Measurements from ENCODE around the gene DSG2. TPM values are rescaled to one million over a fixed set of nuclear protein-coding genes. Genes with fewer than 3 reads are reported as not detected.

The DSG2 gene
- total and polyA plus RNA-seq, 2 donors: 10.1 to 44.1 TPM

DNA sequence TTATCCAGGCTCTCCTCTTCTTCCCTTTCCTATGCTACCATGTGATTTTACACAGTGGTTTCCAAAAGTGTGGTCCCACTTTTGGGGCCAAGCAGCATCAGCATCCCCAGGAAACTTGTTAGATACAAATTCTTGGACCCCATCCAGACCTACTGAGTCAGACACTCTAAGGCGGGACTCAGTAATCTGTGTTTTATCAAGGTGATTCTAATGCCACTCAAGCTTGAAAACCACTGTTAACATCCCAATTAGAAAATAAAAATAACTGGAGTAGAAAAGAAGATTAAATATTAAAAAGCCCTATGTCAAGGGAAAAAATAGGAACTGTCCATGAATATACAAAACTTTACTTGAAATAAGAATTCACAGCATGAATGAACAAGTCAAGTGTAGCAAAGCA is 10.8 kb downstream of the DSG2 start:
- Histone ChIP-seq H3K36me3 (ENCODE audit: insufficient read depth) (no peaks in the 10 kb centered on the region), H3K4me3 (ENCODE audit: low read depth, low read length) (no peak overlapping the region), H3K4me1 (ENCODE audit: insufficient read depth) (no peaks in the 10 kb centered on the region), H3K27ac (ENCODE audit: low read depth) (no peak overlapping the region)
- WGBS: 59% methylated on average over 1 of the region's 1 CpG
- DNase-seq (ENCODE audit: extremely low spot score): no peak

GRCh38 chr18:31509571-31509970 is 11.6 kb downstream of the DSG2 start:
- Histone ChIP-seq H3K36me3 (ENCODE audit: insufficient read depth) (no peaks in the 10 kb centered on the region), H3K27ac (ENCODE audit: low read depth) (no peak overlapping the region), H3K4me3 (ENCODE audit: low read depth, low read length) (no peak overlapping the region), H3K4me1 (ENCODE audit: insufficient read depth) (no peaks in the 10 kb centered on the region)
- DNase-seq (ENCODE audit: extremely low spot score): no peak
- 70% methylated on average over 3 of the region's 3 CpGs for WGBS

DNA sequence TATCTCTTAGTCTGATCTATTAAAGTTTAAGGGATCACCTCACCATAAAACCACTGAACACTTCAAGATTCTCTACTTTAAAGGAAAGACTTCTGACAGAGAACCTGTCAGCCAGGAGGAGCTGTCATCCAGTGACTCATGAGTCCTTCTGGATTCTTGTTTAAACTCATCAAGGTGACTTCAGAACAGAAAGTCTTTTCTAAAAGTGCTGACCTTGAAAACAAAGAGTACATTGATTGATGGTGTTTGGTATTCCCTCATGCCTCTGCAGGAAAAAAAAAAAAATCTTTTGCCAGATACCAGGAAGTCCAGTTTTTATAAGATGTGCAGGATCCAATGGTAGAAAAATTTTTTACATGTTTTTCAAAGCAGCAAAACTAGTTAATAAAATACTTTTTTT is 12.3 kb downstream of the DSG2 start:
- H3K4me3 ChIP-seq (ENCODE audit: low read depth, low read length): no peak overlapping the region
- DNase-seq (ENCODE audit: extremely low spot score): no peak
- no peaks in the 10 kb centered on the region for H3K4me1 ChIP-seq (ENCODE audit: insufficient read depth)
- H3K36me3 ChIP-seq (ENCODE audit: insufficient read depth): no peaks in the 10 kb centered on the region
- H3K27ac ChIP-seq (ENCODE audit: low read depth): no peak overlapping the region

GRCh38 chr18:31511098-31511497 is 13.1 kb downstream of the DSG2 start:
- H3K27ac ChIP-seq (ENCODE audit: low read depth): no peak overlapping the region
- WGBS: 67% methylated on average over 6 of the region's 6 CpGs
- no peaks in the 10 kb centered on the region for H3K4me1 ChIP-seq (ENCODE audit: insufficient read depth)
- no peak for DNase-seq (ENCODE audit: extremely low spot score)
- no peaks in the 10 kb centered on the region for H3K36me3 ChIP-seq (ENCODE audit: insufficient read depth)
- no peak overlapping the region for H3K4me3 ChIP-seq (ENCODE audit: low read depth, low read length)

DNA sequence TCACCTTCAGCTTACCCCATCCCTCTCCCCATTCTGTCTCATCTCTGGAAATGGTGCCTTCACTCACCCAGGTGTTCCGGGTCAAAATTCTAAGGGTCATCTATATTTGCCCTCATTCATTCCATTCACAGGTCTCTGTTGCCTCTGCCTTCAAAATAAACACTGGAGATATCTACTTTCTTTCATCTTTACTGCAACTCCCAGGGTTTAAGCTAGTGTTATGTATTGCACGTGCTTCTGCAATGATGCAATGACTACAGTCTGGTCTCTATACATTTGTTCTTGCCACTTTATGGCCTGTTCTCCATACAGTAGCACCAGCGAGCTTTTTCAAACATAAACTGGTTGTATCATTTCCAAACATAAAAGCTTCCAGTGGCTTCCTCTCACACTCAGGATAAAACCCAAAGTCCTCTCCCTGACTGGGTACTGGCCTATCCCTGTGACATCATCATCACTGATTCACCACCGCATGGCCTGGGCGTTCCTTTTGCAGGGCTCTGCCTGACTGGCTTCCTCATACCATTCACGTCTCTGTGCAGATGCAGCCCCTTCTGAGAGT is 14.3 kb downstream of the DSG2 start:
- H3K4me1 ChIP-seq (ENCODE audit: insufficient read depth): no peaks in the 10 kb centered on the region
- no peak for DNase-seq (ENCODE audit: extremely low spot score)
- no peaks in the 10 kb centered on the region for H3K36me3 ChIP-seq (ENCODE audit: insufficient read depth)
- no peak overlapping the region for H3K4me3 ChIP-seq (ENCODE audit: low read depth, low read length)
- 47% methylated on average over 6 of the region's 6 CpGs for WGBS
- H3K27ac ChIP-seq (ENCODE audit: low read depth): no peak overlapping the region

DNA sequence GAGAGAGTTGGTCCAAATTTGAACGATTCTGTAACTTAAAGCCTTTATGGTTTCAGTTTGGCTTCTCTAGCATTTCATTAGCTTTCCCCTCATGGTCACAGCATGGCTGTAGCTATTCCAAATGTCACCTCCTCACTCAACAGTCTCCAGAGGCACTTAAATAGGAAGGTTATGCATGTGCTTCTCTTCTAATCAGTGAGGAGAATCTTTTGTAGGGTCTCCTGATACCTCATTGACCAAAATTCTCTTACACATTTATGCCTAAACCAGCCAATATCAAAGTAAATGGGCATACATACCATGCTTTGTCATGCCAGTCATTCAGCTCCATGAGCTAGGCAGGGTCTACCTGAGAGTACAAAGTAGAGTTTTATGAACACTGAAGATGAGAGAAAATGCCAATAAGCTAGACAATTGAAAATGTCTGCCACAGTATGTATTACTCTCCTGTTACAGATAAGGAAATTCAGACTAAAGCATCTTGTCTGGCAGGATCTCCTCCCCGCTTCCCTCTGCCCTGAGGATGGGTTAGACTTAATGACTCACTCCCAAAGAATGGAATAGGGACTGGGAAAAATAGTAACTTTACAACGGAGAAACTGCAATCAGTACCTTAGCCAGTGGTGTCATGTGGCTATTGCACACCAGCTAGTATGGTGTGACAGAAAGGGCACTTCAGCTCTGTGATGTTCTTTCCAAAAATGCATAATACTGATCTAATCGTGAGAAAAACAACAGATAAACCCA is 15.4 kb downstream of the DSG2 start:
- Histone ChIP-seq H3K27ac (ENCODE audit: low read depth) (no peak overlapping the region), H3K36me3 (ENCODE audit: insufficient read depth) (no peaks in the 10 kb centered on the region), H3K4me1 (ENCODE audit: insufficient read depth) (no peaks in the 10 kb centered on the region), H3K4me3 (ENCODE audit: low read depth, low read length) (no peak overlapping the region)
- no peak for DNase-seq (ENCODE audit: extremely low spot score)
- WGBS: 60% methylated on average over 4 of the region's 4 CpGs

GRCh38 chr18:31516437-31516836 is 18.5 kb downstream of the DSG2 start:
- WGBS: 90% methylated on average over 3 of the region's 3 CpGs
- no peak for DNase-seq (ENCODE audit: extremely low spot score)

DNA sequence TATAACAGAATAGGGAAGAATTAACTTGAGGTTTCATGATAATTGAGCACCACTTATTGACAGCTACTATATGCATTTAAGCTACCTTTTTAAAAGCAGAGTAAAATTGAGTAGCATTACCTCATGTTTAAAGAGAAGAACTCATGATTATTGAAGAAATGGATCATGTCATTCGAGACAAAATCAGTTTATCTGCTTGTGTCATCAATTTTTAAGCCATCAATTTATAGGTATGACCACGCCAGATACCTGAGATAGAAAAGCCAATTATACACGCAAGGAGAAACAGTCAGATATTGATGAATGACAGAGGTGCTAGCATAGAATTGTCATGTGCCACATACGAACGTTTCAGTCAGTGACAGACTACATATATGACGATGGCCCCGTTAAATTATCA is 28.4 kb downstream of the DSG2 start:
- 89% methylated on average over 7 of the region's 7 CpGs for WGBS
- no peak for DNase-seq (ENCODE audit: extremely low spot score)
- Histone ChIP-seq H3K36me3 (ENCODE audit: insufficient read depth) (peaks cover 2% of the 10 kb centered on the region), H3K27ac (ENCODE audit: low read depth) (no peak overlapping the region), H3K4me3 (ENCODE audit: low read depth, low read length) (no peak overlapping the region), H3K4me1 (ENCODE audit: insufficient read depth) (no peaks in the 10 kb centered on the region)

More at GRCh38 chr18:31516437-31516836, 18.5 kb downstream of the DSG2 start:
- H3K4me1 ChIP-seq (ENCODE audit: insufficient read depth): no peaks in the 10 kb centered on the region
- H3K4me3 ChIP-seq (ENCODE audit: low read depth, low read length): no peak overlapping the region
- no peak overlapping the region for H3K27ac ChIP-seq (ENCODE audit: low read depth)
- no peaks in the 10 kb centered on the region for H3K36me3 ChIP-seq (ENCODE audit: insufficient read depth)

DNA sequence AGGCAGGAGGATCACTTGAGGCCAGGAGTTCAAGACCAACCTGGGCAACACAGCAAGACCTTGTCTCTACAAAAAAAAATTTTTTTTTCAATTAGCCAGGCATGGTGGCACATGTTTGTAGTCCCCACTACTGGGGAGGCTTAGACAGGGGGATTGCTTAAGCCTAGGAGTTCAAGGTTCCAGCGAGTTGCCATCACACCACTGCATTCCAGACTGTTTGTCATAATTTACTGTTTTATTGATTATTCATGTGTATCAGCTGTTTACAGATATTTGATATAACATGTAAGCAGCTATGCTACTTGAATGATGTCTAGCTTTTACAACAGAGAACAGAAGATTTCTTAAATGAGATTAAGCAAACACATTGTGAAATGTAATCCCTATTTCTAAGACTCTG is 35.3 kb downstream of the DSG2 start:
- no peak for DNase-seq (ENCODE audit: extremely low spot score)
- no peak overlapping the region for H3K4me3 ChIP-seq (ENCODE audit: low read depth, low read length)
- no peaks in the 10 kb centered on the region for H3K36me3 ChIP-seq (ENCODE audit: insufficient read depth)
- no peak overlapping the region for H3K27ac ChIP-seq (ENCODE audit: low read depth)
- 88% methylated on average over 1 of the region's 1 CpG for WGBS
- no peaks in the 10 kb centered on the region for H3K4me1 ChIP-seq (ENCODE audit: insufficient read depth)

GRCh38 chr18:31538837-31539236 is 40.9 kb downstream of the DSG2 start:
- DNase-seq (ENCODE audit: extremely low spot score): no peak
- peaks cover 5% of the 10 kb centered on the region for H3K36me3 ChIP-seq (ENCODE audit: insufficient read depth)

DNA sequence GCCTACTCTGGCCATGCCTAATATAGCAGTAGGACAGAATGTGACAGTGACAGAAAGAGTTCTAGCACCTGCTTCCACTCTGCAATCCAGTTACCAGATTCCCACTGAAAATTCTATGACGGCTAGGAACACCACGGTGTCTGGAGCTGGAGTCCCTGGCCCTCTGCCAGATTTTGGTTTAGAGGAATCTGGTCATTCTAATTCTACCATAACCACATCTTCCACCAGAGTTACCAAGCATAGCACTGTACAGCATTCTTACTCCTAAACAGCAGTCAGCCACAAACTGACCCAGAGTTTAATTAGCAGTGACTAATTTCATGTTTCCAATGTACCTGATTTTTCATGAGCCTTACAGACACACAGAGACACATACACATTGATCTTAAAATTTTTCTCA is 48.5 kb downstream of the DSG2 start:
- DNase-seq (ENCODE audit: extremely low spot score): no peak
- no peaks in the 10 kb centered on the region for H3K4me1 ChIP-seq (ENCODE audit: insufficient read depth)
- no peak overlapping the region for H3K4me3 ChIP-seq (ENCODE audit: low read depth, low read length)
- H3K27ac ChIP-seq (ENCODE audit: low read depth): no peak overlapping the region
- no peaks in the 10 kb centered on the region for H3K36me3 ChIP-seq (ENCODE audit: insufficient read depth)
- WGBS: 75% methylated on average over 2 of the region's 2 CpGs

More at GRCh38 chr18:31538837-31539236, 40.9 kb downstream of the DSG2 start:
- H3K4me1 ChIP-seq (ENCODE audit: insufficient read depth): no peaks in the 10 kb centered on the region
- no peak overlapping the region for H3K27ac ChIP-seq (ENCODE audit: low read depth)
- WGBS: 97% methylated on average over 3 of the region's 3 CpGs
- H3K4me3 ChIP-seq (ENCODE audit: low read depth, low read length): no peak overlapping the region

DNA sequence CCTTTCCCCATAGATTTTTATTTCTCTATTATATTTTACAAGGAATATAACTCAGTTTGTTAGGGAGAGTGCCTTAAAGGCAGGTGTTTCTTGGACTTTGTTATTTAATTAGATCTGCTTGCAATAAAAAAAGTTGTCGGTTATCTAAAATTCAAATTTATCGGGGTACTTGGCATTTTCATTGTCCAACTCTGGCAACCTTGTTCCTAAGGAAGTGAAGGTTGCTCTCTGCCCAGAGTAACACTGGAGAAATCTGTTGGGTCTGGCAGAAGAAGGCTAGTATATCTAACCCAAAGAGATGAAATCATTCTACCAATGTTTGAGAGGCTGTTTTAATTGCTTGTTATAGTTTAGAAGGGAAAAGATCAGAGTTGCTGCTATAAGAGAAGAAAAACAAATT is 50.9 kb downstream of the DSG2 start:
- Histone ChIP-seq H3K27ac (ENCODE audit: low read depth) (no peak overlapping the region), H3K36me3 (ENCODE audit: insufficient read depth) (no peaks in the 10 kb centered on the region), H3K4me1 (ENCODE audit: insufficient read depth) (no peaks in the 10 kb centered on the region), H3K4me3 (ENCODE audit: low read depth, low read length) (no peak overlapping the region)
- WGBS: 94% methylated on average over 2 of the region's 2 CpGs
- DNase-seq (ENCODE audit: extremely low spot score): no peak

- no peak for DNase-seq (ENCODE audit: extremely low spot score)
- H3K4me3 ChIP-seq (ENCODE audit: low read depth, low read length): no peak overlapping the region
- no peaks in the 10 kb centered on the region for H3K4me1 ChIP-seq (ENCODE audit: insufficient read depth)
- 90% methylated on average over 4 of the region's 4 CpGs for WGBS
- no peak overlapping the region for H3K27ac ChIP-seq (ENCODE audit: low read depth)
- H3K36me3 ChIP-seq (ENCODE audit: insufficient read depth): no peaks in the 10 kb centered on the region
These were observed 51.4 kb downstream of the DSG2 start for GRCh38 chr18:31549416-31549815.

- H3K36me3 ChIP-seq (ENCODE audit: insufficient read depth): no peaks in the 10 kb centered on the region
- peaks cover 2% of the 10 kb centered on the region for H3K4me1 ChIP-seq (ENCODE audit: insufficient read depth)
- DNase-seq (ENCODE audit: extremely low spot score): no peak
- no peak overlapping the region for H3K4me3 ChIP-seq (ENCODE audit: low read depth, low read length)
- H3K27ac ChIP-seq (ENCODE audit: low read depth): no peak overlapping the region
- WGBS: 70% methylated on average over 3 of the region's 3 CpGs
These were observed 53.9 kb downstream of the DSG2 start for GRCh38 chr18:31551883-31552282.
